Medulla oblongata (tissue), 1 donor: ENCODE data around the gene GABRP.
"Not testable (repeated sequence)": the region's sequence is repeated elsewhere in the genome, so short reads cannot be mapped to it uniquely, and the experiment has no call there.

Source experiments
- DNase-seq: peaks from one replicate; pipeline ENCODE4 v3.0.0-alpha.2; 2015; ENCODE audit errors: extremely low spot score

GABRP gene

GRCh38 chr5:170755679-170756456, 27.7 kb upstream of the GABRP start:
- DNase-seq, result no peak

GRCh38 chr5:170756691-170757090, 26.8 kb upstream of the GABRP start:
- DNase-seq, result no peak

- no peak for DNase-seq
These were observed 26.3 kb upstream of the GABRP start for GRCh38 chr5:170757182-170757601.

- DNase-seq, result no peak
These were observed 25.9 kb upstream of the GABRP start for GRCh38 chr5:170757669-170758068.

- DNase-seq, result no peak
These were observed 25.0 kb upstream of the GABRP start for GRCh38 chr5:170758481-170758880.

- DNase-seq, result no peak
These were observed 23.4 kb upstream of the GABRP start for GRCh38 chr5:170760113-170760512.

- DNase-seq, result no peak
These were observed 22.3 kb upstream of the GABRP start for GRCh38 chr5:170761048-170761707.

GRCh38 chr5:170761708-170762066, 21.8 kb upstream of the GABRP start:
- DNase-seq, result no peak

- DNase-seq, result not testable (repeated sequence)
These were observed 21.2 kb upstream of the GABRP start for GRCh38 chr5:170762298-170762697.

GRCh38 chr5:170765868-170766267, 17.7 kb upstream of the GABRP start:
- not testable (repeated sequence) for DNase-seq

GRCh38 chr5:170769246-170769645, 14.3 kb upstream of the GABRP start:
- DNase-seq, result no peak

- no peak for DNase-seq
These were observed 13.6 kb upstream of the GABRP start for GRCh38 chr5:170769898-170770416.

- no peak for DNase-seq
These were observed 12.0 kb upstream of the GABRP start for GRCh38 chr5:170771496-170771895.

GRCh38 chr5:170773024-170773985, 10.2 kb upstream of the GABRP start:
- no peak for DNase-seq

GRCh38 chr5:170774831-170775230, 8.7 kb upstream of the GABRP start:
- DNase-seq, result no peak

GRCh38 chr5:170781946-170782345, 1.6 kb upstream of the GABRP start:
- no peak for DNase-seq

- no peak for DNase-seq
These were observed 1.1 kb upstream of the GABRP start for GRCh38 chr5:170782438-170782837.

GRCh38 chr5:170785416-170785815, 1.9 kb downstream of the GABRP start:
- no peak for DNase-seq

GRCh38 chr5:170787216-170787615, 3.7 kb downstream of the GABRP start:
- no peak for DNase-seq

- no peak for DNase-seq
These were observed 5.2 kb downstream of the GABRP start for GRCh38 chr5:170788626-170789304.

- DNase-seq, result peak; percentile 87
These were observed 7.9 kb downstream of the GABRP start for GRCh38 chr5:170791325-170791954.
